H1 (cell line): ENCODE measurements around the gene SLC38A8.

Experiments
- BCL11A ChIP-seq, 2 experiments: IDR thresholded peaks; one replicate each; pipeline ENCODE4 v1.6.1; 2011; ENCODE audit warnings: low read depth in 2 of 2, low read length in 2 of 2, mild to moderate bottlenecking in 2 of 2
- CEBPB ChIP-seq: IDR thresholded peaks from 2 replicates; pipeline ENCODE4 v1.6.1; 2012; ENCODE audit warnings: low read depth, low read length
- EP300 ChIP-seq, 2 experiments: IDR thresholded peaks; 1 replicate in 1 of 2; 2 replicates in 1 of 2; pipeline ENCODE4 v1.6.1; 2011 to 2012; ENCODE audit warnings: low read depth in 2 of 2, low read length in 2 of 2, mild to moderate bottlenecking in 2 of 2, borderline replicate concordance in 1 of 2, inconsistent platforms in 1 of 2, moderate library complexity in 1 of 2
- EZH2 ChIP-seq: fragments of 200-600 bp; sonication (generic); IDR thresholded peaks from 2 replicates; pipeline ENCODE4 v1.7.1; 2012; ENCODE audit warnings: low read depth, mild to moderate bottlenecking, moderate library complexity, low read length, inconsistent platforms; ENCODE audit not compliant: severe bottlenecking
- KDM4A ChIP-seq: IDR thresholded peaks from one replicate; pipeline ENCODE4 v1.7.1; 2012; ENCODE audit warnings: low read depth, mild to moderate bottlenecking, moderate library complexity, low read length, inconsistent platforms; ENCODE audit not compliant: severe bottlenecking
- NRF1 ChIP-seq: IDR thresholded peaks from 2 replicates; pipeline ENCODE4 v1.6.1; 2011; ENCODE audit warnings: mild to moderate bottlenecking, low read depth, low read length, improper control_type of control experiment
- POLR2A ChIP-seq, 2 experiments: IDR thresholded peaks; 1 replicate in 1 of 2; 2 replicates in 1 of 2; pipeline ENCODE4 v1.6.1; 2011; ENCODE audit warnings: low read depth in 2 of 2, low read length in 2 of 2, mild to moderate bottlenecking in 2 of 2; ENCODE audit errors: control extremely low read depth in 1 of 2
- SP4 ChIP-seq: IDR thresholded peaks from 2 replicates; pipeline ENCODE4 v1.6.1; 2012; ENCODE audit warnings: low read length, inconsistent platforms
- SRF ChIP-seq: IDR thresholded peaks from 2 replicates; pipeline ENCODE4 v1.6.1; 2011; ENCODE audit warnings: mild to moderate bottlenecking, low read depth, low read length, moderate library complexity
- SUZ12 ChIP-seq: fragments of 200-600 bp; sonication (generic); IDR thresholded peaks from 2 replicates; pipeline ENCODE4 v1.6.1; 2012; ENCODE audit warnings: mild to moderate bottlenecking, inconsistent platforms, low read length, moderate library complexity, mixed read lengths
- ZNF274 ChIP-seq: IDR thresholded peaks from 2 replicates; pipeline ENCODE4 v1.7.0; 2012; ENCODE audit warnings: low read length, borderline replicate concordance; ENCODE audit errors: extremely low read depth
- TF ChIP-seq, protein P1 (sequence below), 3 experiments: IDR thresholded peaks; 1 replicate in 2 of 3; 2 replicates in 1 of 3; pipeline versions ENCODE4 v1.5.1 to v1.6.1; 2011; ENCODE audit warnings: low read length in 3 of 3, mild to moderate bottlenecking in 3 of 3, inconsistent platforms in 2 of 3, low read depth in 1 of 3, moderate library complexity in 1 of 3; ENCODE audit not compliant: insufficient read depth in 1 of 3; ENCODE audit errors: control extremely low read depth in 1 of 3
- TF ChIP-seq, protein P2 (sequence below): IDR thresholded peaks from 2 replicates; pipeline ENCODE4 v1.6.1; 2012; ENCODE audit warnings: inconsistent platforms

DNA sequence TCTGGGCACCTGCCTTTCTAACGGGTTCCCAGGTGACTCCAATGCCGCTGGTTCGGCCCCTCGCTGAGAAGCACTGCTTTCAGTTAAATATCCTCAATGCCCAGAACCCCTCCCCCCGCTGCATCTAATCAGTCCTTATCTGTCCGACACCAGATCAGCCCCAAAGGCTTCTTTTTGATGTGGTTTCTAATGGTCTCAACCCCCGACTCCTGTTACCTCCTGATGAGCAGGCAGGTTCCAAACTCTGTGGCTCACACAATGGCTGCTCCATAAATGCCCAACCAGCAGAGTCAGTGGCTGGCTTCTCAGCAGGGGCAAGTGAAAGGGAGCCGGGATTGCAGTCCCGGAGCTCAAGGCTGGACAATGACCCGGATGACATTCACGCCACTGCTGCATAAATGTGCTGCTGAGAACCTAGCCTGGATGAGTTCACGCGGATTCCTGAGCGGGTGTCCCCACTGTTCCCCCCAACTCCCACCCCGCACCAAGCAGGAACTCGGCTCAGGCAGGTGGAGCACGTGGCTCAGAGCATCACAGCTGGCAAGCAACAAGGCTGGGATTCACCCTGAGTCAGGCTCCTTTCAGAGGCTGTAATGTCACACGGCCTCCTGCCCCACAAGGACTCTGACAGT is 1.0 kb upstream of the SLC38A8 start:
- no peak for TF ChIP-seq BCL11A (IDR thresholded peaks at IDR 0.05; ENCODE audit: low read depth in 2 of 2, low read length in 2 of 2)
- TF ChIP-seq, protein P1, sequence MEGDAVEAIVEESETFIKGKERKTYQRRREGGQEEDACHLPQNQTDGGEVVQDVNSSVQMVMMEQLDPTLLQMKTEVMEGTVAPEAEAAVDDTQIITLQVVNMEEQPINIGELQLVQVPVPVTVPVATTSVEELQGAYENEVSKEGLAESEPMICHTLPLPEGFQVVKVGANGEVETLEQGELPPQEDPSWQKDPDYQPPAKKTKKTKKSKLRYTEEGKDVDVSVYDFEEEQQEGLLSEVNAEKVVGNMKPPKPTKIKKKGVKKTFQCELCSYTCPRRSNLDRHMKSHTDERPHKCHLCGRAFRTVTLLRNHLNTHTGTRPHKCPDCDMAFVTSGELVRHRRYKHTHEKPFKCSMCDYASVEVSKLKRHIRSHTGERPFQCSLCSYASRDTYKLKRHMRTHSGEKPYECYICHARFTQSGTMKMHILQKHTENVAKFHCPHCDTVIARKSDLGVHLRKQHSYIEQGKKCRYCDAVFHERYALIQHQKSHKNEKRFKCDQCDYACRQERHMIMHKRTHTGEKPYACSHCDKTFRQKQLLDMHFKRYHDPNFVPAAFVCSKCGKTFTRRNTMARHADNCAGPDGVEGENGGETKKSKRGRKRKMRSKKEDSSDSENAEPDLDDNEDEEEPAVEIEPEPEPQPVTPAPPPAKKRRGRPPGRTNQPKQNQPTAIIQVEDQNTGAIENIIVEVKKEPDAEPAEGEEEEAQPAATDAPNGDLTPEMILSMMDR (IDR thresholded peaks at IDR 0.05; ENCODE audit: control extremely low read depth in 1 of 3, insufficient read depth in 1 of 3, low read depth in 1 of 3, low read length in 3 of 3): no peak
- TF ChIP-seq, protein P2, sequence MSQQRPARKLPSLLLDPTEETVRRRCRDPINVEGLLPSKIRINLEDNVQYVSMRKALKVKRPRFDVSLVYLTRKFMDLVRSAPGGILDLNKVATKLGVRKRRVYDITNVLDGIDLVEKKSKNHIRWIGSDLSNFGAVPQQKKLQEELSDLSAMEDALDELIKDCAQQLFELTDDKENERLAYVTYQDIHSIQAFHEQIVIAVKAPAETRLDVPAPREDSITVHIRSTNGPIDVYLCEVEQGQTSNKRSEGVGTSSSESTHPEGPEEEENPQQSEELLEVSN: no peak; the same call in 1 of the 2 replicates
- no peak for TF ChIP-seq SP4
- TF ChIP-seq POLR2A (IDR thresholded peaks at IDR 0.05; ENCODE audit: control extremely low read depth in 1 of 2, low read depth in 2 of 2, low read length in 2 of 2): no peak
- TF ChIP-seq KDM4A: no peak
- no peak for TF ChIP-seq SUZ12
- TF ChIP-seq SRF: no peak
- TF ChIP-seq NRF1: no peak
- no peak for TF ChIP-seq EZH2
- TF ChIP-seq EP300 (IDR thresholded peaks at IDR 0.05; ENCODE audit: borderline replicate concordance in 1 of 2, low read depth in 2 of 2, low read length in 2 of 2): no peak
- TF ChIP-seq ZNF274: no peak
- TF ChIP-seq CEBPB: no peak
